Adrenal gland (tissue), 5 donors: ENCODE measurements around the gene AKIP1.
"Not testable (repeated sequence)": the region's sequence is repeated elsewhere in the genome, so short reads cannot be mapped to it uniquely, and the experiment has no call there.

Experiments
- POLR2A ChIP-seq, 2 donors: fragments of 450-650 bp; IDR thresholded peaks; one replicate each; pipeline ENCODE4 v1.6.1; 2017; ENCODE audit warnings: antibody characterized with exemption in 2 of 2, mild to moderate bottlenecking in 2 of 2, moderate library complexity in 1 of 2
- TF ChIP-seq, protein P1 (sequence below), 6 experiments: fragments of 450-650 bp in 4 of 6; fragments of 200-600 bp in 2 of 6; sonication (generic) in 1 of 6; IDR thresholded peaks; 1 replicate in 5 of 6; 2 replicates in 1 of 6; pipeline versions ENCODE4 v1.5.1 to v1.8.0; 2016 to 2021; ENCODE audit warnings: antibody characterized with exemption in 6 of 6, mild to moderate bottlenecking in 2 of 6, moderate library complexity in 1 of 6
- donor health status: DM: no; HTN: no; CAD: no.

- not testable (repeated sequence) for TF ChIP-seq POLR2A (IDR thresholded peaks at IDR 0.05)
- TF ChIP-seq, protein P1, sequence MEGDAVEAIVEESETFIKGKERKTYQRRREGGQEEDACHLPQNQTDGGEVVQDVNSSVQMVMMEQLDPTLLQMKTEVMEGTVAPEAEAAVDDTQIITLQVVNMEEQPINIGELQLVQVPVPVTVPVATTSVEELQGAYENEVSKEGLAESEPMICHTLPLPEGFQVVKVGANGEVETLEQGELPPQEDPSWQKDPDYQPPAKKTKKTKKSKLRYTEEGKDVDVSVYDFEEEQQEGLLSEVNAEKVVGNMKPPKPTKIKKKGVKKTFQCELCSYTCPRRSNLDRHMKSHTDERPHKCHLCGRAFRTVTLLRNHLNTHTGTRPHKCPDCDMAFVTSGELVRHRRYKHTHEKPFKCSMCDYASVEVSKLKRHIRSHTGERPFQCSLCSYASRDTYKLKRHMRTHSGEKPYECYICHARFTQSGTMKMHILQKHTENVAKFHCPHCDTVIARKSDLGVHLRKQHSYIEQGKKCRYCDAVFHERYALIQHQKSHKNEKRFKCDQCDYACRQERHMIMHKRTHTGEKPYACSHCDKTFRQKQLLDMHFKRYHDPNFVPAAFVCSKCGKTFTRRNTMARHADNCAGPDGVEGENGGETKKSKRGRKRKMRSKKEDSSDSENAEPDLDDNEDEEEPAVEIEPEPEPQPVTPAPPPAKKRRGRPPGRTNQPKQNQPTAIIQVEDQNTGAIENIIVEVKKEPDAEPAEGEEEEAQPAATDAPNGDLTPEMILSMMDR (IDR thresholded peaks at IDR 0.05): not testable (repeated sequence)
Measured at GRCh38 chr11:8891185-8891584, 19.8 kb upstream of the AKIP1 start.
